ENCODE results near the gene PIP.

Gene PIP

DNA sequence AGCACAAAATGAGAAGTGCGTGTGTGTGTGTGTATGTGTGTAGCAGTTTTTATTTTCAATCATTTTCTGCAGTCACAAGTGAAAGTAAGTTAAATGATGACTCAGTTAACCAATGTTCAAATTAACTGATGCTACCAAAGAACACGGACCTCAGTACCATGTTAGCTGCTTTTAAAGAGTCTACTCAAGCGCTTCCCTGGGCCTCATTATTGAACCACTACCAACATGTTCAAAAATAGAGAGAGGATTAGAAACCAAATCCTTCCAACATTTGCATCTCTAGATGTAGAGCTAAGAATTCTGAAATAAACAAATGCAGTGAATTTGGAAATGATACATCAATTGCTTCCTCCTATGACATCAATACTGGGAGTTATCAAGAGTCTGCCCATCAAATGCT, 51.1 kb downstream of the PIP start, which contains the start of gene TAS2R39:
Gene TAS2R39 (plus strand): TSS at position 396 of the 400 bp plus-strand sequence. CDS start 0 bp downstream, at position 396.
- TF ChIP-seq CTCF (IDR thresholded peaks at IDR 0.05; ENCODE audit: low read depth, low read length) = no peak
- DNase-seq (ENCODE audit: extremely low read depth, low read depth) = no peak

GRCh38 chr7:143185551-143185950, 53.7 kb downstream of the PIP start:
- no peak for TF ChIP-seq CTCF (IDR thresholded peaks at IDR 0.05; ENCODE audit: low read depth, low read length)
- no peak for DNase-seq (ENCODE audit: extremely low read depth, low read depth)

DNA sequence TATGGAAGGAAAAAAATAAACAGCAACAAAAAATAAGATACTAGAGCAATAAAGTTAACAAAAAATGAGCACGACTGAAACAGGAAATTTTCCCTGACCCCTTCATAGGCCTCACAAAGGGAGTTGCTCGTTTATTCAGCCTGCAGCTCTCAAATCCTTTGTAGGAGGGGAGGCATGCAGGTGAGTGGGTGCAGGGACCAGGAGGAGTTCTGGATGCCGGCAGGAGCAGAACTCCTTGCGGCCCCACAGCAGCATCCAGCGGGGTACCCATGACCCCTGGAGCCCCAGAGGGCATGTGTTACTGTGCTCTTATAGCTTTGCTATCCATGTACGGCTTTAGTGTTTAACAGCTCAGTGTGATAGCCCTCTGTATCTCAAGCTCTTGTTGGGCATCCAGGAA, 57.1 kb downstream of the PIP start:
- no peak for TF ChIP-seq CTCF (IDR thresholded peaks at IDR 0.05; ENCODE audit: low read depth, low read length)
- DNase-seq (ENCODE audit: extremely low read depth, low read depth) = no peak

All from AG09319 (cell line).